ENCODE data around the gene TMEM126A. TPM values are rescaled to one million over a fixed set of nuclear protein-coding genes. Genes with fewer than 3 reads are reported as not detected.
"Not testable (repeated sequence)": the region's sequence is repeated elsewhere in the genome, so short reads cannot be mapped to it uniquely, and the experiment has no call there.

TMEM126A gene
- total RNA-seq, 1 donor from 2014 or later, result 15.9 TPM

DNA sequence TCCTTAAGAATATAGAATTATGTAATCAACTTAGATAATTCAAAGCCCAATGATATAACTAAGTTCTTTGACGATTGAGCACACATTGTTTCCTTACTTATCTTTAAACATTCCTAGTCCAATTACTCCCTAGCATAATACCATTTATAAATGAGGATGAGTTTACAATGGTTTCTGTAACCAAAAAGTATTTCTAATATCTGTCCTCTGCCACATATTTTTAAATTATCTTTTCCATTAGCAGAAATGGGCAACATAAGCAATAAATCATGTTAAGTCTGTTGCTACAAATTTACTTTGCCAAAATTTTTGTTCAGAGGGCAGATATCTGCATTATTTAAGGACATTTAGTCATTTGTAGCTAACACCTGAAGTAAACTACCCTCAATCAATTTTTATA, 10.4 kb downstream of the TMEM126A start:
- DNase-seq (ENCODE audit: low read depth), result no peak

DNA sequence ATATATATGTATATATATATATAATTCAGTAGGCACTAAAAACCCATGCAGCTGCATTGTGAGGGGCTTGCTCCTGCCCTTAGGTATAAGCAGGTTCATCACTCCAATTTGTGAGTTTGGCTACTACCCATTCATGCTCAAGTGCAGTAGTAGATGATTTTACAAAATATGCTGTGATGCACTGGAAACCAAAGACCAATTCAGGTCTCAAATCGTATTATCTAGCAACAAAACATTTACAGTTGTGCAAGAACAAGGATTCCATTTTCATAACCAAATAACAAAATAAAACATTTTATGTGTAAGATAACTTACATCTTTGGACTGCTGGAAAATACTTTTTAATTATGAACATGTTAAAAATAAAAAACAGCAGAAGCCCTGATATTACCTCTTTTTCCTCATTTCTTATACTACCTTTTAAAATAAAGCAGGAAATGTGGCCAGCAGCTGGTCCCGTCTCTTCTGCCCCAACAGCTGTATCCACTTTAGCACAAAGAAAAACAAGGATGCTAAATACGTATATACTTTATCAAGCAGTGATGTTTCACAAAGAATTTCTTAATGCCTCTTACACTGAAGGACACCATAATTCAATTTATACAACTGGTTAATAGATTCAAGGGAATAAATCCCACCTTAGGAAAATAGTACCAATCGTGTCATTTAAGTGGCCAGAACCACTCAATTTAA, 14.4 kb downstream of the TMEM126A start:
- no peak for DNase-seq (ENCODE audit: low read depth)

DNA sequence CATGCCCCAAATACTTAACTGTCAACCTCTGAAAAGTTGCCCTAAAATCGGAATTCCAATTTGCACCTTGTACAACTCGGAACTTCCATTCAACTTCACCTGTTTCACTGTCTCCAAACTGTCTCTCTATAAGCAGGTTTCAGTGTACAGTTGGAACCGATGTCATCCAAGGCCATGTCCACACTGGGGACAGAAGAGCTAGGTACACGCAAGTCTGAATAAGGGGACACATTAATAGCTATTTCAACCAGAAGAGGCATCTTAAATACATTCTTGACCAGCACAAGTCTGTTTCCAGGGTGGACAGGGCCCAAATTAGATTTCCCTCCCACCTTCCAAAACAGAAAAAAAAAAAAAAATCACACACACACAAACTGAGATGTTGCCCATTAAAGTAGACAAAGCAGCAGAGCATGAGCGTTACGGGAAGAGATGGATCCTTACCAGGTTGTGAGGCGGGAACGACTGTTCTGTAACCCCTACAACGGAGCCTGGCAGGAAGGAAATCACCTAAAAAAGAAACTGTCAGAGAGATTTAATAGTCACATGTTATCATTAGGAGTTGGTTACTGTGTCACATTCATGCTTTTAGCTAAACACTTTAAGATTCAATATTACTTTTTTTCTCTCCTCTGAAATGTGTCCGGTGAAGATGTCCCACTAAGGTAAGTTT, 15.4 kb downstream of the TMEM126A start:
- no peak for DNase-seq (ENCODE audit: low read depth)

DNA sequence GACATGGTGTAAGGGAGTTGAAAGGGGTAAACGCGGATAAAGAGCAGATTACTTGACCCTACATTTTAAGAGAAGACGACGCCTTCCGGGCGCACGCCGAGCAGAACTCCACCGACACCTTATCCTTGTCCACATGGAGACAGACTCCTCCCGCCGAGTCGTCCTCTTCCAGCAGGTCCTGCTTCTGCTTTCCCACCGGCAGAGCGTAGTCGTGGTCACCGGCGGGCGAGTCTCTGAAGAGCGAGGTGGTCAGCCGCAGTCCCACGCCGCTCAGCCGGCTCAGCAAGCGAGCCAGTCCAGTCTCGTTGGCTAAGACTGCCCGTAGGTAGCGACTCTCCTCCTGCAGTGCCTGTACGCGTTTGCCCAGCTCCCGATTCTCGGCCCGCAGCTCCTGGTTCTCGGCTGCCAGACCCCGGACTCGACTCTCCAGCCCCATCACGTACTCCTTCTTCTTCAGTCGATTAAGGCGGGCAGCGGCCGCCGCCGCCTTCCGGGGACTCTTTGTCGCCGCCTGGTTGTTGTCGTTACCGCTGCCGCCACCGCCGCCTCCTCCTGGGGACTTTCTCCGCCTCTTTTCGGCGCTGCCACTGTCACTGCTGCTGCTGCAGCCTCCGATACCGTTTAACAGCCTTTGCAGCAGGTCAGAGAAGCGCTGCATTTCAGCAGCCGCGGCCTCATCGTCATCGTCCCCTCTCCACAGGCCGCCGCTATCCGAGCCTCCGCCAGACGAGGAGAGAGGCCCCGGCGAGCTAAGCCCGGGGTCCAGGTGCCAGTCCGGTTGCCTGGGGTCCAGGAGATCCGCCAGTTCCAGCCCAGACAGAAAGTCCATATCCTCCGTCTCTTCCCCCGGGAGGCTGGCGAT, 16.2 kb downstream of the TMEM126A start:
- DNase-seq (ENCODE audit: low read depth), result peak; percentile 37

DNA sequence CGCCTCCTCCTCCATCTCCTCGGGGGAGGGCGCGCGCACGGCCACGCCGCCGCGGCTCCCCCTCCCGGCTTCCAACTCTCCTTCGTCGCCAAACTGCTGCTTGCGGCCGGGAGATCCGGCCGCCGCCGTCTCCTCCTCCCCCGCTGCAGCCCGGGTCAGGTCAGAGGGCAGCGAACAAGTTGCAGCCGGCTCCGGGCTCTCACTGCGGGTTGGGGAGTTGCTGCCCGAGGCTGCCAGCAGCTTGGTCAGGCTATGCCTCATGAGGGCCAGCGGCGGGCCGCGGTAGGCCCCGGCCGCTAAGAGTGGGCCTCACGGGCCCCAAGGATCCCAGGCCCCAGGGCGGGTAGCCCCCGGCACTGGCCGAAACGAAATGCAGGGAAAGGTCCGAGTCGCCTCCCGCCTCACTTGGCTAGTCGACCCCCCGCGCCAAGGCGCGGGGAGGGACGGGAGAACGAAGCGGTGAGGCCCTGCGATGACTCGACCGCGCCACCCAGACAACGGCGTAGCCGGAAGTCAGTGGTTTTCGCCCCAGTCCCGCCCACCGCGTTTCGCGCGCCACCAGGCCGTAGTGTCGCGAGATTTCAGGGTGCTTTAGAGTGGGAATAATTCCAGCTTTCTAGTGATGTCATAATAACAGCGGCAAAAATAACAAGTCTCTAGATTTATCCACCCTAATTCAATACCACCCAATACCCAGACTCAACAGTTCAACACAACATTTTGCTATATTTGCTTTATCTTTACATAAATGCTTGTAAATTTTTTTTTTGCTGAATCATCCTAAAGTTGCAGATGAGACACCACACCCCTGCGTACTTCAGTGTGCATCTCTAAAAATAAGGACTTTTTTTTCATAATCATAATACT, 17.1 kb downstream of the TMEM126A start, which contains the start of gene CREBZF:
CREBZF (minus strand) TSS at position 515 of the 867 bp plus-strand sequence; CDS start at position 261, 254 bp downstream.
- DNase-seq (ENCODE audit: low read depth), result peak; percentile 83

DNA sequence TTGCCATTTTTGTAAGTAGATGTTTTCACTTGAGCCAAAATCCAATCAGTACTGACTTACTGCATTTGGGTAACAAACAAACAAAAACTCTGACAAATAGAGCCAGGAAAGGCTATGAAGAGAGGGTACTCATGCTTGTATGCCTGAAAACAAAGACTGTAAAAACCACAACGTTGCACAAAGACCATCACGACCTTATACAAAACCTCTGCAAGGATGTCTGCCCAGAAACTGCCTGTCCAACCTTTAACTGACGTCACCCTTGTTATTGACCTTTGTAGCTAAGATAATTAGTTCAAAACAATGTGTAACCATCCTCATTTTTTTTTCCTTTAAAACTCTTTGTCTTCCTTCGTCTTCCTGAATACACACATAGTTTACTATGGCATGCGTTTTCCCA, 18.0 kb downstream of the TMEM126A start:
- DNase-seq (ENCODE audit: low read depth), result peak; percentile 92

DNA sequence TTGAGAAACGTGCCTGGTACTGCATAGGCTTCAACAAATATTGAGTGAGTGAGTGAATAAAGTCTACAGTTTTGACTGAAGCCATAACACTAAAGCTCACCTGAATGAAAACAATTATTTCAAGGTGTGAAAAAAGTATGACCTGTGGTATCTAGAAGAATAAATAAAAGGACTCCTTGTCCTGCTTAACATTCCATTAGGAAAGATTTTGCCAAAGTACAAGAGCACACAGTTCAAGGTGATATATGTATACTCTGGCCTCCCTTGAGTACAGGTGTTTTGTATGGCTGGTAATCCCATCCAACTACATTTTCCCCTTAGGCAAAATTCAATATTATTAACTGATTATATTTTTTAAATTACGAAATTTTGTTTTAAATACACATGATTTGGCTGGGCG, 18.9 kb downstream of the TMEM126A start:
- DNase-seq (ENCODE audit: low read depth), result no peak

DNA sequence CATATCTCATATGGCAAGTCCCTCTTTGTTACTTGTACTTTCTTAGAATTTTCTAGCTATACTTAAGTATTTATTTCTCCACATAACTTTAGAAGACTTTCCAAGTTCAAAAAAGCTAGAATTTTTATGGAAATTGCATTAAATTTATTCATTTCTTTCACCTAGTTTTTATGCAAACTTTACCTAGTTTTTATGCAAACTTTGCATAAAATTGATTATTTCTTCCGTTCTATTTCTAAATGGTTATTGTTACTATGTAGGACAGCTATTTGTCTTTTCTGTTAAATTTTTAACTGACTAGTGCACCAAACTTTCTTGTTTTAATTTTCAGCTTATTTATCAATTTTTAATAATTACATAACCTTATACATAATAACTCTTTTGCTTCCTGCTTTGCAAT, 20.4 kb downstream of the TMEM126A start:
- no peak for DNase-seq (ENCODE audit: low read depth)

DNA sequence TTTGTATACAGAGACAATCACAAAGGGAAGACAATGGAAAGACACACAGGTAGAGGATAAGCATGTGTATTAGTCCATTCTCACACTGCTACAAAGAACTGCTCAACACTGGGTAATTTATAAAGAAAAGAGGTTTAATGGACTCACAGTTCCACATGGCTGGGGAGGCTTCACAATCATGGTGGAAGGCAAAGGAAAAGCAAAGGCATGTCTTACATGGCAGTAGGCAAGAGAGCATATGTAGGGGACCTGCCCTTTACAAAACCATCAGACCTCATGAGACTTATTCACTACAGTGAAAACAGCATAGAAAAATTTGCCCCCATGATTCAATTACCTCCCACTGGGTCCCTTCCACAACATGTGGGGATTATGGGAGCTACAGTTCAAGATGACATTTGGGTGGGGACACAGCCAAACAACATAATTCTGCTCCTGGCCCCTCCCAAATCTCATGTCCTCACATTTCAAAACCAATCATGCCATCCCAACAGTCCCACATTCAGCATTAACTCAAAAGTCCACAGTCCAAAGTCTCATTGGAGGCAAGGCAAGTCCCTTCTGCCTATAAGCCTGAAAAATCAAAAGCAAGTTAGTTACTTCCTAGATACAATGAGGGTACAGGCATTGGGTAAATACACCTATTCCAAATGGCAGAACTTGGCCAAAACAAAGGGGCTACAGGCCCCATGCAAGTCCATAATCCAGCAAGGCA, 23.3 kb downstream of the TMEM126A start:
- DNase-seq (ENCODE audit: low read depth), result not testable (repeated sequence)

DNA sequence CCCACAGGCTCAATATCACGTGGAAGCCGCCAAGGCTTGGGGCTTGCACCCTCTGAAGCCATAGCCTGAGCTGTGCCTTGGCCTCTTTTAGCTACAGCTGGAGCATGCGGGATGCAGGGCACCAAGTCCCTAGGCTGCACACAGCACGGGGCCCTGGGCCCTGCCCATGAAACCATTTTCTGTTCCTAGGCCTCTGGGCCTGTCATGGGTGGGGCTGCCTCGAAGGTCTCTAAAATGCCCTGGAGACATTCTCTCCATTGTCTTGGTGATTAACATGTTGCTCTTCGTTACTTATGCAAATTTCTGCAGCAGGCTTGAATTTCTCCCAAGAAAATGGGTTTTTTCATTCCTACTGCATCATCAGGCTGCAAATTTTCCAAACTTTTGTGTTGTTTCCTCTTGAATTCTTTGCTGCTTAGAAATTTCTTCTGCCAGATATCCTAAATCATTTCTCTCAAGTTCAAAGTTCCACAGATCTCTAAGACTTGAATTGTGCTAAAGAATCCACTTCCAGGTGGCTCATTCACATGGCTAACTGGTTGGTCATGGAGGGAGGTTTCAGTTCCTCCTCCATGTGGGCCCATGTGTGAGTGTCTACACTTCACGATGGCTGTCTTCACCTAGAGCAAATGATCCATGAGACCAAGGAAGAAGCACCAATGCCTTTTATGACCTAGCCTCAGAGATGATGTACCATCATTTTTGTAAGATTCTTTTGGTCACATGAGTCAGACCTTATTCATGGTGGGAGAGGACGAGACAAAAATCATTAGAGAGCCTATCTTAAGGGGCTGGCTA, 24.5 kb downstream of the TMEM126A start:
- DNase-seq (ENCODE audit: low read depth), result no peak

DNA sequence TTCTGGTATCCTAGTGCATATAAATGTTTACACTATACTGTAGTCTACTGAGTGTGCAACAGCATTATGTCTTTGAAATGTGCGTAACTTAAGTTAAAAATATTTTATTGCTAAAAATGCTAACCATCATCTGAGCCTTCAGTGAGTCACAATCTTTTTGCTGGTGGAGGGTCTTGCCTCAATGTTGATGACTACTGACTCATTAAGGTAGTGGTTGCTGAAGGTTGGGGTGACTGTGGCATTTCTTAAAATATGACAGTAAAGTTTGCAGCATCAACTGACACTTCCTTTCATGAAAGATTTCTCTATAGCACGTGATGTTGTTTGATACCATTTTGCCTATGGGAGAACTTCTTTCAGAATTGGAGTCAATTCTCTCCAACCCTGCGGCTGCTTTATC, 25.6 kb downstream of the TMEM126A start:
- no peak for DNase-seq (ENCODE audit: low read depth)

DNA sequence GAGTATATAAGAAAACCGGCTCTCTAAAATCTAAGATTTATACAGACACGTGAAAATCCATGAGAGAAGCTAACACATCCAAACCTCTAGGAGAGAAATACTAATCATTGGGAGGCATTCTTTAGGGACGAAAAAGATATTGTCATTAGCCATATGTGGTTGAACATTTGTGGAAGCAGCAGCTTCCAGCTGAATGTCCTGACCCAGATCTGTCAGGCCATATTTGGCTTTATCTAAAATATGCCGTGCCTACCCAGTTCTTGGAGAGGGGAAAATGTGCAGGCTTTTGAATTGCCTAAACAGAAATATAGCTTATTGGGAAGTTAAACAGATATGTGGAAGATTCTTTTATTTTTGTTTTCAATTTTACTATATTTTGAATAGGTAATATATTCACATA, 31.8 kb downstream of the TMEM126A start:
- DNase-seq (ENCODE audit: low read depth), result no peak

DNA sequence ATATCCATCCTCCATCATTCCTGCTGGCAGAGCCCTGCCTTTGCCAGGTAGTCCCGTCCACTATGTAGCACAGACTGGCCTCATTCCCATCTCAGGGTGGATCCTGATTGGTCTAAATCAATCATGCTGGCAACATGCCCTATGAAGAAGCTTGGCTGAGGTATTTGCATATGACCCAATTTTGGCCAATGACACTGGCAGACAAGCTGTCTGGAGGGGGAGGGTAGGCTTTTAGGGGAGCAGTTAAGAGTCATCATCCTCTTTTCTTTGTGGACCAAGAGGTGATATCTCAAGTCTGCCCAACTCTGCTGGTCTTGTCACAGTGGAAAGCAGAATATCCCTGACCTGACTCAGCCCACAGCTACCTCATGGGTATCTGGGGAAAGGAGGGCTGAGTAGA, 33.1 kb downstream of the TMEM126A start:
- DNase-seq (ENCODE audit: low read depth), result no peak

DNA sequence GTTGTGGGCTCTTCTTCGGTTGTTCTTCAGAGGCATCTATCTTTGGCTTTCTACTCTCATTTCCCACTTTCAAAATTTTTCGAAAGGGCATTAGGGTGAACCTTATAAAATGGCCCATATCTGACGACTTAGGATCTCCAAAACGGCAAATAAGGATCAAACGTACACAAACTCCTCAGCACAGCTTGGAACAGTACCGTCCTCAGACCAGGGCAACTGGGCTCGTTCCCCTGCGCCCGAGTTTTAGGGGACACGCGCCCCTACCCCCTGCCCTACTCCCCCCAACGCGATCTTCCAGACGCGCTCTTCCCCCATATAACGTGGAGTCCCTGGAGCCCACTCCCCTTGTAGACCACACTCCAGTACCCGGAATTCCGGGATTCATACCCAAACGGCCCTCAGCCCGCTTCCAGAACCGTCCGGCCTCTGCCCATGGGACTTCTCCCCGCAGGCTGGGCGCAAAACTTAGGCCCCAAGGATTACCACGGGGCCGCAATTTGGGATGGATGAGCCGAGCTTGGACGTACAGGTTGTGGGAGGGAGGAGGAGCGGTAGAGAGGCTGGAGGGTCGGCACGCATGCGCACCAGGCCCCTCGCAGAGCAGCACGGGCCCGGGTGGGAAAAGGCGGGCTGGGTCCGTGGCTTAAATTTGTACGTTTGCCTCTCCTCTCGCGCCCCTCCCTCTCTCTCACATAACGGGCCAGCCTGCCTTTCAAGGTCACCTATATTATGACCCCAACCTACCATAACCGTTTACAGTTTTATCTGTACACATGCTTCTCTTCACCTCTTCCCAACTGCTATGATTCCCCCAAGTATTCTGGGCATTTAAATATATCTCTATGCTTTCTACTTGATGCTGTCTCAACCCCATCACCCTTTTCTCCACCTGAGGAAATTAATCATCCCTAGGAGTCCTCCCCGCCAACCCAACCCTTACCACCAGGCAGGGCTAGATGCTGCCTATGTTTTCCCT, 34.9 kb downstream of the TMEM126A start:
- no peak for DNase-seq (ENCODE audit: low read depth)

DNA sequence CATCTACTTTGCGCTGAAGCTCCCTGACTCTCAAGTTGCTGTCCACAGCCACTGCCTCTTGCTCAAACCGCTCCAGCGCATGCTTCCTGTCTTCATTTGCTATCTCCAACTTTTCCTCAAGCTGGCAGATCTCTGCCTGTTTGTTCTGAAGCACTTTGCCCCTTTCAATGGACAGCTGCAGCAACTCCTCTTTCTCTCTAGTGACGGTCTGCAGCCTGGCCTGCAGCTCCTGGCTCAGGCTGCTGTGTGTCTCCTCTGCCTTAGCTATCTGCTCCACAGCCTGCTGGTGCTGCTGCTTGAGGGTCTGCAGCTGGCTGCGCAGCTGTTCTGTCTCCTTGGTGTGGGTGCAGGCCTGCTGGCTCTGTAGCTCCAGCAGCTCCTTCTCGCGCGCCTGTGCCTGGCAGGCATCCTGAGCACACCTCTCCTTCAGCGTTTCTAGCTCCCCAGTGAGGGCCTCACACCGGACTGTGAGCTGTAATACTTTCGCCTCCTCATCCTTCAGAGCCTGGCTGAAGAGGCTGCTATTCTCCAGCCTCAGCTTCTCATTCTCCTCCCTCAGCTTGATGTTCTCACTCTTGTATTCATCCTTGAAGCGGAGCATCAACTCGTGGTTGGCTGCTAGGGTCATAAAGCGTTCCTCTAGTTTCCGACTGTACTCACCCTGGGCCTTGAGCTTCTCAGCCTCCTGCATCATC, 37.5 kb downstream of the TMEM126A start:
- no peak for DNase-seq (ENCODE audit: low read depth)

DNA sequence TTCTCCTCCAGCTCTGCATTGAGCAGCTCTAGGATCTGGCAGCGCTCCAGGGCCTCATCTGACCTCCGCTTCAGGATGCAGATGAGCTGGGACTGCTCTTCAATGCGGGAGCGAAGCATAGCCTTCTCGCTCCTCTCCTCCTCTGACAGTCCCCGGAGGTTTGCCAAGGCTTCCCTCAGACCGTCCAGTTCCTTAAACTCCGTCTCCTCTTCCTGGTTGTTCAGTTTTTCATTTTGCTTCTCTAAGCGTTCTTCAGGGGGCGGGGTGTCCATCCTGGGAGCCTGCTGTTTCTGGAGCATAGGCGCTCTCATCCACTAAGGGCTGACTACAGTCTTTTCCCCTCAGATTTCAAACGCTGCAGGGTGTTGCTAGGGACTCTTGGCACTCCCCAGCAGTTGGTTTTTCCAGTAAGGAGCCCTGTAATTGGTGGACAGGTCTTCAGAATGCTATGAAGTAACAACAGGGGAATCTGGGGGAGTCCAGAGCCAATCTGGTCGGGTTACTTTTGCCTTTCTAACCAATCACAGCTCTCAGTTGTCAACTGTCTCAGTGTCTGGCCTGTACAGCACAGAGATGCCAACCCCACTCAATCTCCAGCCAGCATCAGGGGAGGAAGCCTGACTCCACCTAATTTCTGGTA, 38.2 kb downstream of the TMEM126A start, which contains the start of gene CCDC89:
CCDC89 (minus strand) TSS at position 376 of the 640 bp plus-strand sequence; CDS start at position 311, 65 bp downstream.
- peak; percentile 98 for DNase-seq (ENCODE audit: low read depth)

DNA sequence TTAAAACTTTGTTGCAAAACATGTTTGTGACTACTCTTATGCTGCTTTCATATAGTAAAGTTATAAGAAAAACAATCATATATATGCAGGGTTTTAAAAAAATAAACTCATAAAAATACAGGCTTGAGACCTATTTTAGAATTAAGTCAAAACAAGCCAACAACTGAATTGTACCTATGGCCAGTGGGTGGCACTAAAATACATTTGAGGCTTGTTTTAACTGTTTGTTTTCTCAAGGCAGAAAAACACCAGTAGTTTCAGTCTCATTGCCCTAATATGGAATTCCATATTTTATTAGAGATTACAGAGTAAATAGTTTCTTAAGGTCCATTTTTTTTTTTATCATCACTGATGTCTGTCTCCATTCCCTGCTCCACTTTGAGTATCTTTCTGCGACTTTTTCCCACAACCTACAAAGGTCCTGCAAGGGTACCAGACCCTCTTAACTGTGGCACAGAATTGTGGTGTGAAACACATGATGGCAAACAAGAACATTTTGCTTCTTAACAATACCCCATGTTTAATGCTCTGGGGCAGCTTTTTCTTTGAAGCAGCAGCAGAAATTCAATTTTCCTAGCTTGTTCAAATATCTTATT, 46.7 kb downstream of the TMEM126A start:
- DNase-seq (ENCODE audit: low read depth), result peak; percentile 68
